Ovary (tissue), 3 donors: ENCODE results near the gene INS.

Experiments used
- CTCF ChIP-seq, 3 donors: fragments of 450-650 bp in 2 of 3; fragments of 200-600 bp in 1 of 3; IDR thresholded peaks; one replicate each; pipeline versions ENCODE4 v1.5.1 to v1.8.0; 2016 to 2022; ENCODE audit warnings: antibody characterized with exemption in 3 of 3, mild to moderate bottlenecking in 1 of 3
- EP300 ChIP-seq: sonication (generic); formaldehyde crosslinking; IDR thresholded peaks from one replicate; pipeline ENCODE4 v1.6.1; 2017; ENCODE audit warnings: antibody characterized with exemption
- POLR2A ChIP-seq: fragments of 450-650 bp; IDR thresholded peaks from one replicate; pipeline ENCODE4 v1.6.1; 2017; ENCODE audit warnings: antibody characterized with exemption, mild to moderate bottlenecking, moderate library complexity
- donor health status: DM: no; HTN: no; CAD: no.

GRCh38 chr11:2144544-2145248, 16.3 kb downstream of the INS start:
- TF ChIP-seq CTCF (IDR thresholded peaks at IDR 0.05) (no peak), EP300 (no peak), POLR2A (no peak)
